HG03521 (cell line): ENCODE results near the gene MAEA.

Experiments
- ATAC-seq: cut with Tn5 transposase; IDR thresholded peaks from one replicate; pipeline ENCODE4 v1.9.1; 2021; ENCODE audit warnings: mild to moderate bottlenecking, moderate library complexity; ENCODE audit not compliant: unreplicated experiment

MAEA gene

DNA sequence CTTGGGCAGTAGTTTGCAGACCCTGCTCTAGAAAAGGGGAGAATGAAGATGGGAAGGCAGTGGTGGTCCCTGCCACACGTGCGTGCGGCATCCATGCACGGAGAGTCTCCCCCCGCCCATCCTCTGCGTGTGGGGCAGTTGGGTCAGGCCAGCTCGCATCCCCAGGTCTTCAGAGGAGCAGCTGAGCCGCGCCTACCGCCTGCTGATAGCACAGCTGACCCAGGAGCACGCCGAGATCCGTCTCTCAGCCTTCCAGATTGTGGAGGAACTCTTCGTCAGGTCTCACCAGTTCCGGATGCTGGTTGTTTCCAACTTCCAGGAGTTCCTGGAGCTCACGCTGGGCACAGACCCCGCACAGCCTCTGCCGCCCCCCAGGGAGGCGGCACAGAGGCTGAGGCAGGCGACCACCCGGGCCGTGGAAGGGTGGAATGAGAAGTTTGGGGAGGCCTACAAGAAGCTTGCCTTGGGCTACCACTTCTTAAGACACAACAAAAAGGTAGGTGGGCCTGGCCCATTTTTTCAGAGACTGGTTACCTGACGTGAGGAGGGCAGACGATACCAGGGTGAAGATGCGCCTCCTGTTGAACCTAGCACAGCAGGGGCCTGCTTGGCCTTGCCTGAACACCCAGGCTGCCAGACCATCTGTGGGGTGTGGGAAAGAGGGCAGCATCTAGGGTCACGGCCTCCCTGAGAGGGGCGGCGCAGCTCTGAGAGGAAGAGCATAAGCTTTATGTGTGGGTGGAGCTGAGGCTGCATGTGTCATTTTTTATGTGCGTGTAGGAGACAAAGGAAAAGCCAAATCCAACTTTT lies 59.9 kb downstream of the MAEA start:
- no peak for ATAC-seq

DNA sequence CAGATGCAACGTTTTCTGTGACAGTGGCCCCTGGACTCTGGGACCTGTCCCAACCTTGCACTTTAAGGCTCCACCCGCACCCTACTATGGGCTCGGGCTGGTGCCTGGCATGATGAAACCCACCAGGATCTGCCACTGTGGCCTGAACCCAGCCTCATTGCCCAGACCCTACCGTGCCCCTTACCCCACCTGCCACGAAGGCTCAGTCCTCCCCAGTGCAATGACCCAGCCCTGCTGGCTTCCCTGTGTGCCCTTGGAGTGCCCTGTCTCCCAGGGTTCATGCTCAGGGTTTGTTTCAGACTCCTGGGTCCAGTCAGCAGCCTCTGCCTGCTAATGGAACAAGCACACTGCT lies 60.5 kb downstream of the MAEA start:
- ATAC-seq = no peak

DNA sequence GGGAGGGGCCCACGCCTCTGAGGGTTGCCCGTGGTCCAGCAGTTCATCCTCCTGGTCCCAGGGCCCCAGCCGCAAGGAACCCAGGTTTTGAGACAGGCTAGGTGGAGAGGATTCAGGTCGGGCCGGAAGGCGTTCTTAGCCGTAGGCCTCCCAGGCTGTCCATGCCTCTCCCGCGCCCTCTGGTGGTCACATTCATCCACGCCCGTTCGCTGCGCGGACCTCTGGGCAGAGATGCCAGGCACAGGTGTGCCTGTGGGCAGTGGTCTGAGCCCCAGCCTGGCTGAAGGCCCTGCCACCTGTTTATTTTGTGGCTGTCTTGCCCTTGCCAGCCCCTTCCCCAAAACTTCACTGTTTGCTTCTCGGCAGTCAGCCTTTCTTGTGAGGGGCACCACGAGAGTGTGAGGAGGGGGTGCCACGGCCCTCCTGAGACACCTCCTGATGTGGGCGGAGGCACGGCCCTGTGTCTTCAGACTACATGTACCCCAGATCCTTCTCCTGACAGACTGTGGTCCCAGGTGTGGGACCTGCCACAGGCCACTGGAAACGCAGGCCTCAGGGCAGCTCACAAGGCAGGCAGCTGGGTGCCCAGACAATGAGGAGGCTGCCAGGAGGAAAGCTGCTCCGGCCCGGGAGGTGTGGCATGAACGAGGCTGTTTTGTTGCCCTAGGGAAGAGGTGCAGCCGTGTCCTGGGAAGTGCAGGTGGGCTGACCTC lies 62.3 kb downstream of the MAEA start:
- no peak for ATAC-seq

DNA sequence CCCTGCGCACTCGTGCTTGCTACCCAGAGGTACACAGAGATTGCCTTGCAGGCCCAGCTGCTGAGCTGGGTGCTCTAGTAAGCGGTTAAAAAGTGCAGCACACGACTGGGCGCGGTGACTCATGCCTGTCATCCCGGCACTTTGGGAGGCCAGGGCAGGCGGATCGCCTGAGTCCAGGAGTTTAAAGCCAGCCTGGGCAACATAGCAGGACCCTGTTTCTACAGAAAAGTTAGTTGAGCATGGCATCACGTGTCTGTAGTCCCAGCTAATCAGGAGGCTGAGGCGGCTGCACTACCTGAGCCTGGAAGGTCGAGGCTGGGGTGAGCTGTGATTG lies 62.8 kb downstream of the MAEA start:
- no peak for ATAC-seq

DNA sequence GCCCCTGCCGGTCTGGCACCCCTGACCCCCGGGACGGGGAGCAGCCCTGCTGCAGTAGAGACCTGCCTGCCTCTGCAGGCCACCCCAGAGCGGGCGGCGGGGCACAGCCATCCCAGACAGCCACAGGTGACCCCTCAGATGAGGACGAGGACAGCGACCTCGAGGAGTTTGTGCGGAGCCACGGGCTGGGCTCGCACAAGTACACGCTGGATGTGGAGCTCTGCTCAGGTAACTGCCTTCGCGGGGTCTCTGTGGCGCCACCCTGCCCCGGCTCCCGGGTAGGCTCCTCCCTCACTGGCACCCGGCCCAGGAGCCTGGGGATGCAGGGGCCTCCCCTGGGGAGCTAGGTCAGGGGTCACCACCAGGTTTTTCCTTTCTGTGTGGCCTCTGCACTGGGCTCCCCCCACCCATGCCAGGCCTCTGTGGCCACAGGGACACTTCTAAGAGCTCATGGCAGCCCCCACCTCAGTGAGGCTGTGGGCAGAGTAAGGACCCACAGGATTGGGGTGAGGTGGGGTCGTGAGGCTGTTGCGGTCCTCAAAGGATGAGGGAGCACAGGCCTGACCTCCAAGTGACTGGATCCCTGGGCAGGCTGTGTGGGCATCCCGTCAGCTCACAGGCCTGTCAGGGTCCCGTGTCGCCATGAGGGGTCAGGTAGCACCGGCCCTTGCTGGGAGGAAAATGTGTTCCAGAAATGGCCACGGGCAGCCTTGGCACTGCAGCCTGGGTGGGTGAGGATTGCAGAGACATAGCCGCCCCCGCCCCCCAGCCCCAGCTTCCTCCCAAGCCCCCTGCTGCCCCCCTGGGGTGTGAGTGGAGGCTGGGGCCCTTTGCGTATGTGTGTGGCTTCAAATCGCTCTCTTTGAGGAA lies 63.7 kb downstream of the MAEA start:
- no peak for ATAC-seq

DNA sequence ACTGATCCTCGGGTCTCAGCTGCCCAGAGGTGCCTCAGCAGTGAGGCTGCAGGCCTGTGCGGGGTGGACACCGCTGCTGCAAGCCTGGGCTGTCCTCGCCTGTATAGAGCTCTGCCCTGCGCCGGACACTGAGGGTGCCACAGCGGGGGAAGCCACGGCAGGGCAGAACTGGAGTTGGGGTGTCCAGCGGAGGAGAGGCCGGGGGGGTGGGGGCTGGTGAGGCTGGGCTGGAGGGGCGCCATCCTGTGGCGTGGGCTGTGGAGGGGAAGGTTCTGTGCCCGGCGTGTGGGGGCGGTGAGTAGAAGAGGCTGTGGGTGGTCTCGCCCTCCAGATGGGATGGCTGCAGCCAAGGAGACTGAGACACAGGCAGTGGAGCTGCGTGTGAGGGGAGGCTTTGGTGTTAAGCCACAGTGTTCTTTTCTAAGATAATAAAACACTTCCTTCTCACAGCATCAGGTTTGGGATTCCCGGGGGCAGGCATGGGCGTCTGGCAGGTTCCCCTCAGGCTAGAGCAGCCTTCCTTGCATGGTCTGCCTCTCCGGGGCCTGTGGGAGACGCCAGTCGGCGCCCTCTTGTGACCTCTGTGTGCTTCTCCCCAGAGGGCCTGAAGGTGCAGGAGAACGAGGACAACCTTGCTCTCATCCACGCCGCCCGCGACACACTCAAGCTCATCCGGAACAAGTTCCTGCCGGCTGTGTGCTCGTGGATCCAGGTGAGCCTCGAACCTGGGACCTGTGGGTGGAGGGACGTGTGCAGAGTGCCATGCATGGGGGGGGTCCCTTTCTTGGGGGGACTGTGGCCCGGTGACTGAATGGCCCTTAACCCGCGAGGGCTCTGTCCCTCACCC lies 64.7 kb downstream of the MAEA start:
- no peak for ATAC-seq

DNA sequence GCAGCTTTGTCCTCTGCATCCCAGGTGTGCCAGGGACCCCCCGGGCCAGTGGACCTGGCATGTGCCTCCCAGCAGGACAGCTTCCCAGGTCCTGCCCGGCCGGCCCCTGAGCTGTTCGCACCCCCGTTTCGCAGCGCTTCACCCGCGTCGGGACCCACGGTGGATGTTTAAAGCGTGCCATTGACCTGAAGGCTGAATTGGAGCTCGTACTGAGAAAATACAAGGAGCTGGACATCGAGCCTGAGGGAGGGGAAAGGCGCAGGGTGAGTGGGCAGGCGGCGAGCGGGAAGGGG lies 65.2 kb downstream of the MAEA start:
- ATAC-seq = no peak

DNA sequence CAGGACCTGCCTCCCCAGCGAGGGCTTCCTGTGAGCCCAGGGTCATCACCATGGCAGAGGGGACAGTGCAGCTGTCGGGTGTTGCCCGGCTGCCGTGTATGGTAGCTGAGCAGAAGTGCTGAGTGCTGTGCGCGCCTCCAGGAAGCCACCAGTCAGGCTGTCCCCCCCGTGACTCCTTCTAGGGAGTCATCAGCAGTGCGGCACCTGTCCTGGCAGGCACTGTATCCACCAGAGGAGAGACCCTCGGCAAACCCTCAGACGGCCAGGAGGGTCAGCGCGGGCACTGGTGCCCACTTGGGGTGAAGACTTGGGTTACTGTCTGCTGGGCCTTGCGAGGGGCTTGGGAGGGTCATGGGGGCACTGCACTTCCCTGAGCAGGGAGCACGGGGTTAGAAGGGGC lies 65.7 kb downstream of the MAEA start:
- no peak for ATAC-seq

DNA sequence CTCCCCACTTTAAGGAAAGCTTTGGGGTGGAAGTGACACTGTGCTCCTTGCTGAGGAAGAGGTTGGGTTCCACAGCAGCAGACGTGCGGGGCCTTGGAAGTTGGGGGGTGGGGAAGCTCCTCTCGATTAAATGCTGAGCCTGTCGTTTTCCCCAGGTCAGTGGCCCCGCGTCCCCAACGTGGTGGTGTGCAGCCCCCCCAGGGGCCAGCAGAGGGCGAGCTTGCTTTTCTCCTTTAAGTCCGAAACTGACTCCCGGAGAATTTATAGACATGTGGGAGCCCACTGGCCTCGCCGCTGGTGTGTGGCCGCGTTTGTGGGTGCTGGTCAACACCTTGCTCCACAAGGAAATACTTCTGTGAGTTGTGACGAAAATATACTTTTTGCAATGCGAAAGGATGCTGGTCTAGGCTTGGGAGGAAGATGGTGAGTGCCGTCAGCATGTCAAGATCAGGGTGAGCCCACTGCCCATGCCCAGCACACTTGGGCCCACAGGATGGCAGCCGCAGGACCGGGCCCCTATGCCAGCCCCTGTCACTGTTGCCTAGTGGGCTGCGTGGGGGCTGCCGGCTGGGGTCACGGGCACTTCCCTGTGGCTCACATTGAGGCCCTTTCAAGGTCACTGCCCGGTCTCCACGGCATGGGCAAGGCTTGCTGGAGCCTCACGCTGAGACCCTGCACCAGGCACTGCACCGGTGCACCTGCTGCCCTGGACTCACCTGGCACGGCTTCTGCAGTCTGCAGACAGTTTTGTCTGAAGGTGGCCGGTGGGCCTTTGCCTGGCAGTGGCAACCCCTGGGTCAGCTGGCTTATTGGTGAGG lies 66.7 kb downstream of the MAEA start:
- no peak for ATAC-seq

DNA sequence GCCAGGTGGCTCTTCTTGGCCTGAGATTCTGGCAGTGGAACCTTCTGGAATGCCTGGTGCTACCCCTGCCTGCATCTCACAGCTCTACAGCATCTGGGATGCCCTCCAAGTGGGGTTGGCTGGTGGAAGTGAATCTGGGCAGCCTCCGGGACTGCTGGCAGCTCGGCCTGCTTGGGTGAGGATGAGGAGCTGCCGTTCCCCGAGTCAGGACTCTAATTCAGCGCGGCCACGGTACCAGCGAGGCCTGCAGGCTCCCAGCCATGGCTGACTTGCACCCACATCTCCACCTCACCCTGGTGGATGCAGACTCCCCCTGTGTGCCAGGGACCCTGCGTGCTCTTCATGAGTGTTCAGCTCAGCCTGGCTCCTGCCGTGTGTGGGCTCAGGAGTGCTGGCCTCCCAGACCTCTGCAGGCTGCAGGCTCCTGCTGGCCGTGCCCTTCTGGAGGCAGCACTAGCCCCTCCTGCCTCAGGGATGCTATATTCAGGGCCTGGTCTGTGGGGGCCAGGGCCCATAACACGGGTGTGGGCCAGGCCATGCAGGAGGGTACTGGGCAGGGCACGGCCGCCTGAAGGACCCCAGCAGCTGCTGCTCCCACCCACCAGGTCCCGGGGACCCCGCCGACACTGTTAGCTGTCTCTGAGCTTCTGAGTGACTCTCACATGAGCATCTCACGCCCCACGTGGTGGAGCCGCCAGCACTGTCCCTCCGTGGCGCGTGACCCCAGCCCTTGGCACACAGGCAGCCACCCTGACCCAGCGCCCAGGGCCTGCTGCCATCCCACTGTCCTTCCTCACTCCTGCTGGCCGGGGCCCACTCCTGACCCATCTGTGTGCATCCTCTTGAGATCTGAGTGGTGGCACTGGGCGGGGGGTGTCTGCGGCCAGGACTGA lies 67.9 kb downstream of the MAEA start:
- no peak for ATAC-seq

DNA sequence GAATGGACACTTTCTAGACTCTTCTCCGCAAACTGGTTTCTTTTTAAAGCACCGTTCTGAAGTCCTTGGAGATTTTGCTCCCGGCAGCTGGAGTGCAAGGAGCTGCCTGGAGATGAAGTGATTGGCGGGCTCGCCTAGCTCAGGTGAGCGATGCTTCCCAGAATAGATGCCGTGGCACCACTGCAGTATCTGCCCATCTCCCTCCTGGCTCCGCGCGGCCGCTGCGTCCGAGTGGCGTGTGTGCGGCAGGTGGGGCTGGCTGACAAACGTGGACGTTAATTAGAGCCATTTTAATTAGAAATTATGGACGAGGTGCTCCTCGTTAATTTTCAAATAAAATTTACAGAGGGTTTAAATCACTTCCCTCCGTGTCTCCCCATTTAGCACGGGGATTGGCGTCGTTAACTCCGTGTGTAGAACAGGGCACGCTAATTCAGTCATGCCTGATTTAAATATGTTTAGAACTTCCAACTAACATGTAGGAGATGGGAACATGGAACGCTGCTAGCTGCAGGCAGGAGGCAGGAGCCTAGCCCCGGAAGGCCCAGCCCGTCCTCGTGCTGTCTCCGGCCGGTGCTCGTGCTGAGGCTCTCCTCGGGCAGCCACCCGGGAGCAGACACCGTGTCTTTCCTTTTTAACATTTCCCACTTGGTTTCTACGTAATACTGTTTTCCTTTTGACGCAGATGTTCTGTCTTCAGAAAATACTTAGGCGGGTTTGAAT lies 68.9 kb downstream of the MAEA start:
- no peak for ATAC-seq

DNA sequence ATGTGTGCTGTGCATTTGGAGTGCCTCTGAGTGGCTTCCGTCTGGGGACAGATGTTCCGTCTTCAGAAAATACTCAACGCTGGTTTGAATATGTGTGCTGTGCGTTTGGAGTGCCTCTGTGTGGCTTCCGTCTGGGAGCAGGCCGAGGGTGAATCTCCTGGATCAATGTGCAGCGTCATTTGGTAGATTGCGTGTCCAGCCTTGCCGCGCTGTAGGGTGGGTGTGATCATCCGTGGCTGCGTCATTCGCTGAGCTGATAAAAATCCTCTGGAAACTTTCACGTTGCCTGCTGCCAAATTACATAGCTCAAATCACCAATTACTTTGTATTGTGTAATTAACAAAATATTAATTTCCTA lies 69.4 kb downstream of the MAEA start:
- ATAC-seq = no peak

DNA sequence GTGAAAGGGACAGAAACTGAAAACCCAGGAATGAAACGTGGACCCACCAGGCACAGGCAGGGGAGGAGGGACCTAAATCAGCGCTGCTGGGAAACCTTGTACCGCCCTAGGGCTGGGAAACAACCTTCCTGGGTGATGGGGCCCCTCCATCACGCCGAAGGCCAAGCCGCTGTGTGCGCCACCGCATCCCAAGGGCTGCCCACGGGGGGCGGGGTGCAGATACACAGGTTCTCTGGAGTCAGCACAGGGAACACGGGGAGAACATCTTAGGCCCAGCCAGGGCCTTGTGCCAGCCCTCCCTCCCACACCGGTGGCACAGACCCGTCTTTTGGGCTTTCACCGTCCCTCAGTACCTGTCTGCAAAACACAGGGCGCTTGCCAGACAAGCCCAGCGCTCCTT lies 70.3 kb downstream of the MAEA start:
- ATAC-seq = no peak

DNA sequence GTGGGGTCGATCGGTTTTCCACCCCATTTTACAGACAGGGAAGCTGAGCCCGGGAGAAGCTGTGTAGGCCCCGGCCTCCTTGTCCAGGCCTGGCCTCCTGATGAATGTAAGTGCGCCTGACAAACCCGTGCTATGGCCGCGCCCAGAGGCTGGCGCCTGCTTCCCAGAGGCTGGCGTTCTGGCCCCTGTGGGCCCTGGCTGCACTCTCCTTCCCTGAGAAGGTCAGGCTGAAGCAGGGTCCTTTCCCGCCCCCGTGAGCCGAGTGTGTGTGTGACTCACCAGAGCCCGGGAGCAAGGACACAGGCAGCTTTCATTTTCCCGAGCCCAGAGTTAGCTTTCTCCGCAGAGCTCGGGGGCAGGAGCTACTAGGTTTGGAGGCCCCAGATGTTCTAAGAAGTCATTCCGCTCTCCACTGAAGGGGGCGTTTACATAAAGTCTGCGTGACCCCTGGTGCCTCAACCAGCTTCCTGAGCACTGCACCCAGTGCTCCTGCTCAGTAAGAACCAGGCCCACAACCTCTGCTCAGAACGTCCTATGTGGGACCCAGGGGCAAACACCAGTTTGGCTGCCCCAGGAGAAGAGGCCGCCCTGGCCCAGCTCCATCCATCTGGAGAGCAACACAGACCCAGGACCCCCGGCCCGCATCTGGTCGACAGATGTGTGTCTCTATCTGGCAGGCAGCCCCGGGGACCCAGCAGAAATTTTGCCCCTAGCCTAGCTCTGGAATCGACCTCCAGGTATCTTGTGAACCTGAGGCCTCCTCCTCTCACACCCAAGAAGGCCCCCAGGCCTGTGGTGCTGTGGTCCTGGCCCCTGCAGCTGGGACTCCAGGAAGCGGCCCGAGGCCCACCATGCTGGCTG lies 71.0 kb downstream of the MAEA start:
- no peak for ATAC-seq

DNA sequence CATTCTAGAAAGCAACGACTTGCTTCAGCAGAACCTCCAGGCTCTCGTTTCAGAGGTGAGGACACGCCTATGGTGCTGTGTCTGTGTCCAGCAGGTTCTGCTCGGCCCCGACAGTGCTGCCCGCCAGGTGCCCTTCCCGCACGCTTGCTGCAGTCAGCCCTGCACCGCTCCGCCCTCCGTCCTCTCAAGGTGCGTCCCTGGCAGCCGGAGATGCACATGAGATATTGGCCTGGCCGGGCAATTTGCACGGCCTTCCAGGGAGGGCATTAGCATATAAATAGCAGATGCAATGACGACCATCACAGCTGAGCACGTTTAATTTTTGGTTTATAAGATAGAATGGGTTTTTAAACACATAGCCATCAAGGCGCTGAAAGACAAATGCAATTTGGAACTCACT lies 71.7 kb downstream of the MAEA start:
- ATAC-seq = no peak

DNA sequence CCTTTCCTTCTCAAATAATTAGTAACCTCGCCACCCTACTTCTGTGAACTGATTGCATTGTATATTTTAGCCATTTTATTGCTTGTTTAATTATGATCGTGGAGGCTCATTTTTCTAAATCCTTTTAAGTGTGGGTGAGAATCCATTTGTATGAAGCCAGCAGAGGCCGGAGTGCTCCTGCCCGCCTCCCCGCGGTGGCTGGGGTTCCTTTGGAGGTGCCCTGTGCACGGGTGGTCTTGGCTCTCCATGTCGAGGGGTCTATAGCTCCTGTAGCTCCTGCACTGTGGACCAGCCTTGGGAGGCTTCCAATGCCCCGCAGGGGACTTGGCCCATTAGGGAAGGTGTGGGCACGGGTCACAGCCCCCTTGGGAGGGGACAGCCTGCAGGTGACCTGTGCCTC lies 72.4 kb downstream of the MAEA start:
- ATAC-seq = no peak

DNA sequence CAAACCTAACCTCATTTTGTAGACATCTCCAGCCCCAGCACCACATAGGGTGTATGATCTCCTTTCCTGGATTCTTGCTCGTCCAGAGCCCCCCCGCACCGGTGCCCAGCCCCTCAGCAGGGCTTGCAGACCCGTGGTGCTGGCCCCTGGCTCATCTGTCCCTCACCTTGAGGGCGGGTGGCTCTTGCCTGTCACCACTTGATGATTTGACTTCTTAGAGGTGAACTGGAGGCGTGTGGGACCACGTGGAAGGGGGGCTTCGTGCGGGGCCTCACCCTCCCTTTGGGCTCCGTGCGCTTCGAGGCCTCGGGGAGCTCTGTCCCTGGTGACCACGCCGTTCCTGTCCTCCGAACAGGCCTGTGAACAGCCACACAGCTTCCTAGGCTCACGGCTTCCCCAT lies 72.8 kb downstream of the MAEA start:
- no peak for ATAC-seq

DNA sequence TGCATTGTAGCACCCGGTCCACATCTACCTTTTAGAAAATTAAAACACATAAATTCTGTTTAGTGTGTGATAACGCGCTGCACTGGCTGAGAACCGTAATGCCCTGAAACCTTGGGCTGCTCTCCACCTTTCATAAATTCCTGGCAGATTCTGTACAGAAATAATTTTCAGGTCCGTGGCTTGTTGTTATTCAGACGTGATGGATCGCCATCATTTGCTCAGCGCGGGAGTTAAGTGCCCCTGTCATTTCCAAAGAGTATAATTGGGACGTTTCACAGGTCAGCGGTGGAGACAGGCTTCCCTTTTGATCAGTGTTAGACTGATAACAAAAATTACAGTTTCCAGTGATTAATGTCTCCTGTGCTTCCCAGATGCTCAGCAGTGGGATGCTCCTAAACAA lies 73.8 kb downstream of the MAEA start:
- ATAC-seq = no peak
